HG02938 (cell line): ENCODE data around the gene MTMR8.
"Not testable (repeated sequence)": the region's sequence is repeated elsewhere in the genome, so short reads cannot be mapped to it uniquely, and the experiment has no call there.

ENCODE experiments used
- ATAC-seq: cut with Tn5 transposase; IDR thresholded peaks from one replicate; pipeline ENCODE4 v1.9.1; 2021; ENCODE audit warnings: mild to moderate bottlenecking, moderate library complexity; ENCODE audit not compliant: unreplicated experiment

MTMR8 gene

GRCh38 chrX:64394874-64395567 is at the start of gene MTMR8:
MTMR8 (minus strand) TSS chrX:64395452; CDS start chrX:64395363, 89 bp downstream.
- ATAC-seq: peak; percentile 96

- ATAC-seq: no peak
Measured at GRCh38 chrX:64439551-64439950, 44.3 kb upstream of the MTMR8 start.

GRCh38 chrX:64437665-64438064 is 42.4 kb upstream of the MTMR8 start:
- no peak for ATAC-seq

GRCh38 chrX:64437218-64437617 is 42.0 kb upstream of the MTMR8 start:
- ATAC-seq: no peak

- no peak for ATAC-seq
Measured at GRCh38 chrX:64428371-64428770, 33.1 kb upstream of the MTMR8 start.

GRCh38 chrX:64427787-64428186 is 32.5 kb upstream of the MTMR8 start:
- ATAC-seq: peak; percentile 89

GRCh38 chrX:64427281-64427680 is 32.0 kb upstream of the MTMR8 start:
- ATAC-seq: no peak

GRCh38 chrX:64409730-64410129 is 14.5 kb upstream of the MTMR8 start:
- not testable (repeated sequence) for ATAC-seq

- ATAC-seq: no peak
Measured at GRCh38 chrX:64398088-64398487, 2.8 kb upstream of the MTMR8 start.

GRCh38 chrX:64395568-64395929 is 297 bp upstream of the MTMR8 start:
- peak; percentile 14 for ATAC-seq

GRCh38 chrX:64394059-64394873 is 986 bp downstream of the MTMR8 start:
- ATAC-seq: no peak

GRCh38 chrX:64389489-64389888 is 5.8 kb downstream of the MTMR8 start:
- no peak for ATAC-seq

- not testable (repeated sequence) for ATAC-seq
Measured at GRCh38 chrX:64380789-64381188, 14.5 kb downstream of the MTMR8 start.

- ATAC-seq: no peak
Measured at GRCh38 chrX:64379924-64380323, 15.3 kb downstream of the MTMR8 start.

GRCh38 chrX:64377753-64378152 is 17.5 kb downstream of the MTMR8 start:
- no peak for ATAC-seq

GRCh38 chrX:64352081-64352480 is 43.2 kb downstream of the MTMR8 start:
- no peak for ATAC-seq

- no peak for ATAC-seq
Measured at GRCh38 chrX:64350521-64350920, 44.7 kb downstream of the MTMR8 start.

GRCh38 chrX:64350047-64350446 is 45.2 kb downstream of the MTMR8 start:
- no peak for ATAC-seq

GRCh38 chrX:64342811-64343210 is 52.4 kb downstream of the MTMR8 start:
- ATAC-seq: no peak

- no peak for ATAC-seq
Measured at GRCh38 chrX:64338296-64338695, 57.0 kb downstream of the MTMR8 start.

GRCh38 chrX:64334467-64334866 is 60.8 kb downstream of the MTMR8 start:
- ATAC-seq: no peak

GRCh38 chrX:64330284-64330683 is 65.0 kb downstream of the MTMR8 start:
- ATAC-seq: no peak
